ENCODE measurements around the gene PRDM16. TPM values are rescaled to one million over a fixed set of nuclear protein-coding genes. Genes with fewer than 3 reads are reported as not detected.

The PRDM16 gene
- polyA plus RNA-seq, 1 donor from 2014 or later: 0.21 TPM

- H3K27ac ChIP-seq (ENCODE audit: low read length): peak overlapping the region; percentile 58
- H4K20me1 ChIP-seq (ENCODE audit: insufficient read depth): no peaks in the 10 kb centered on the region
- H3K27me3 ChIP-seq (ENCODE audit: insufficient read depth, low read depth, low read length): no peaks in the 10 kb centered on the region
- no peaks in the 10 kb centered on the region for H3K9me2 ChIP-seq (ENCODE audit: insufficient read depth, low read length)
- peaks cover 3% of the 10 kb centered on the region for H3K79me2 ChIP-seq (replicated peaks; ENCODE audit: insufficient read depth, low read length)
- peaks cover 8% of the 10 kb centered on the region for H3F3A ChIP-seq (ENCODE audit: insufficient read depth, low read length, poor library complexity, severe bottlenecking)
- H3K9me3 ChIP-seq (ENCODE audit: low read length): no peaks in the 10 kb centered on the region
- no peaks in the 10 kb centered on the region for H3K36me3 ChIP-seq (ENCODE audit: insufficient read depth, low read length)
- peak overlapping the region; percentile 49 for H2AFZ ChIP-seq (ENCODE audit: low read depth, low read length)
- H3K9ac ChIP-seq (ENCODE audit: low read length): peak overlapping the region; percentile 59
- H3K4me3 ChIP-seq (ENCODE audit: low read length): peak overlapping the region; percentile 48
- H3K4me2 ChIP-seq (ENCODE audit: low read length): peak overlapping the region; percentile 55
- TF ChIP-seq POLR2AphosphoS5 (IDR thresholded peaks at IDR 0.05): no peak
- TF ChIP-seq TAF1 (IDR thresholded peaks at IDR 0.05; ENCODE audit: low read depth): no peak
- TF ChIP-seq EP300 (conservative IDR thresholded peaks at IDR 0.05; ENCODE audit: poor library complexity, severe bottlenecking): no peak
- no peak for TF ChIP-seq SMC3 (conservative IDR thresholded peaks at IDR 0.05; ENCODE audit: poor library complexity)
- no peak for TF ChIP-seq CTCF (IDR thresholded peaks at IDR 0.05; ENCODE audit: poor library complexity, severe bottlenecking)
- TF ChIP-seq REST (IDR thresholded peaks at IDR 0.05; ENCODE audit: borderline replicate concordance): no peak
- no peak for TF ChIP-seq EZH2 (IDR thresholded peaks at IDR 0.05; ENCODE audit: borderline replicate concordance, insufficient read depth, low read length, poor library complexity, severe bottlenecking)
- no peak for TF ChIP-seq MXI1 (conservative IDR thresholded peaks at IDR 0.05; ENCODE audit: poor library complexity, severe bottlenecking)
- no peak for TF ChIP-seq RAD21 (conservative IDR thresholded peaks at IDR 0.05)
These were observed 282.7 kb downstream of the PRDM16 start for GRCh38 chr1:3351449-3352298.

GRCh38 chr1:3352299-3352951 is 283.4 kb downstream of the PRDM16 start:
- TF ChIP-seq EP300 (conservative IDR thresholded peaks at IDR 0.05; ENCODE audit: poor library complexity, severe bottlenecking): peak; percentile 23
- peak; percentile 30 for TF ChIP-seq REST (IDR thresholded peaks at IDR 0.05; ENCODE audit: borderline replicate concordance)
- peak; percentile 55 for TF ChIP-seq POLR2AphosphoS5 (IDR thresholded peaks at IDR 0.05)
- TF ChIP-seq SMC3 (conservative IDR thresholded peaks at IDR 0.05; ENCODE audit: poor library complexity): no peak
- no peak for TF ChIP-seq TAF1 (IDR thresholded peaks at IDR 0.05; ENCODE audit: low read depth)
- H3F3A ChIP-seq (ENCODE audit: insufficient read depth, low read length, poor library complexity, severe bottlenecking): peaks cover 8% of the 10 kb centered on the region
- no peaks in the 10 kb centered on the region for H3K9me3 ChIP-seq (ENCODE audit: low read length)
- no peaks in the 10 kb centered on the region for H3K9me2 ChIP-seq (ENCODE audit: insufficient read depth, low read length)
- H4K20me1 ChIP-seq (ENCODE audit: insufficient read depth): no peaks in the 10 kb centered on the region
- H3K27ac ChIP-seq (ENCODE audit: low read length): peak overlapping the region; percentile 58
- H3K4me3 ChIP-seq (ENCODE audit: low read length): peak overlapping the region; percentile 48
- peak overlapping the region; percentile 49 for H2AFZ ChIP-seq (ENCODE audit: low read depth, low read length)
- peak overlapping the region; percentile 55 for H3K4me2 ChIP-seq (ENCODE audit: low read length)
- peak overlapping the region; percentile 59 for H3K9ac ChIP-seq (ENCODE audit: low read length)
- H3K79me2 ChIP-seq (replicated peaks; ENCODE audit: insufficient read depth, low read length): peaks cover 3% of the 10 kb centered on the region
- H3K27me3 ChIP-seq (ENCODE audit: insufficient read depth, low read depth, low read length): no peaks in the 10 kb centered on the region
- no peaks in the 10 kb centered on the region for H3K36me3 ChIP-seq (ENCODE audit: insufficient read depth, low read length)

Measured in neural cell (in vitro differentiated cells).